ENCODE measurements around the gene SLCO4A1.

SLCO4A1 gene

GRCh38 chr20:62663145-62664018, 21.1 kb downstream of the SLCO4A1 start:
- Histone ChIP-seq H3K27ac (ENCODE audit: low read depth, low read length) (no peak overlapping the region), H3K9ac (ENCODE audit: low read length) (no peak overlapping the region)

GRCh38 chr20:62664019-62664971, 22.0 kb downstream of the SLCO4A1 start:
- H3K27me3 ChIP-seq (ENCODE audit: control insufficient read depth, insufficient read depth, low read length): no peaks in the 10 kb centered on the region
- no peak overlapping the region for H3K9ac ChIP-seq (ENCODE audit: low read length)
- H3K36me3 ChIP-seq (ENCODE audit: control insufficient read depth, insufficient read depth, low read length): no peaks in the 10 kb centered on the region
- H3K27ac ChIP-seq (ENCODE audit: low read depth, low read length): no peak overlapping the region
- H3K4me3 ChIP-seq (ENCODE audit: low read depth, low read length): no peak overlapping the region
- H3K4me1 ChIP-seq (ENCODE audit: control insufficient read depth, insufficient read depth, low read length): peaks cover 8% of the 10 kb centered on the region; the same call in 1 of the 2 replicates
- no peaks in the 10 kb centered on the region for H3K9me3 ChIP-seq (ENCODE audit: control insufficient read depth, insufficient read depth, low read depth, low read length)

More at GRCh38 chr20:62663145-62664018, 21.1 kb downstream of the SLCO4A1 start:
- H3K9me3 ChIP-seq (ENCODE audit: control insufficient read depth, insufficient read depth, low read depth, low read length): no peaks in the 10 kb centered on the region
- H3K4me3 ChIP-seq (ENCODE audit: low read depth, low read length): no peak overlapping the region
- no peaks in the 10 kb centered on the region for H3K36me3 ChIP-seq (ENCODE audit: control insufficient read depth, insufficient read depth, low read length)
- H3K4me1 ChIP-seq (ENCODE audit: control insufficient read depth, insufficient read depth, low read length): peaks cover 8% of the 10 kb centered on the region; the same call in 1 of the 2 replicates
- no peaks in the 10 kb centered on the region for H3K27me3 ChIP-seq (ENCODE audit: control insufficient read depth, insufficient read depth, low read length)

GRCh38 chr20:62665153-62665754, 23.0 kb downstream of the SLCO4A1 start:
- H3K4me3 ChIP-seq (ENCODE audit: low read depth, low read length): no peak overlapping the region
- no peaks in the 10 kb centered on the region for H3K27me3 ChIP-seq (ENCODE audit: control insufficient read depth, insufficient read depth, low read length)
- H3K36me3 ChIP-seq (ENCODE audit: control insufficient read depth, insufficient read depth, low read length): no peaks in the 10 kb centered on the region
- no peak overlapping the region for H3K9ac ChIP-seq (ENCODE audit: low read length)
- H3K4me1 ChIP-seq (ENCODE audit: control insufficient read depth, insufficient read depth, low read length): peaks cover 8% of the 10 kb centered on the region; the same call in 1 of the 2 replicates
- no peak overlapping the region for H3K27ac ChIP-seq (ENCODE audit: low read depth, low read length)
- H3K9me3 ChIP-seq (ENCODE audit: control insufficient read depth, insufficient read depth, low read depth, low read length): no peaks in the 10 kb centered on the region

GRCh38 chr20:62665826-62666735, 23.8 kb downstream of the SLCO4A1 start:
- Histone ChIP-seq H3K4me3 (ENCODE audit: low read depth, low read length) (no peak overlapping the region), H3K36me3 (ENCODE audit: control insufficient read depth, insufficient read depth, low read length) (no peaks in the 10 kb centered on the region), H3K27me3 (ENCODE audit: control insufficient read depth, insufficient read depth, low read length) (no peaks in the 10 kb centered on the region), H3K27ac (ENCODE audit: low read depth, low read length) (no peak overlapping the region), H3K4me1 (ENCODE audit: control insufficient read depth, insufficient read depth, low read length) (peaks cover 8% of the 10 kb centered on the region; the same call in 1 of the 2 replicates), H3K9ac (ENCODE audit: low read length) (no peak overlapping the region), H3K9me3 (ENCODE audit: control insufficient read depth, insufficient read depth, low read depth, low read length) (no peaks in the 10 kb centered on the region)

GRCh38 chr20:62666736-62667529, 24.6 kb downstream of the SLCO4A1 start:
- Histone ChIP-seq H3K4me1 (ENCODE audit: control insufficient read depth, insufficient read depth, low read length) (peaks cover 8% of the 10 kb centered on the region; the same call in 1 of the 2 replicates), H3K27me3 (ENCODE audit: control insufficient read depth, insufficient read depth, low read length) (no peaks in the 10 kb centered on the region), H3K9me3 (ENCODE audit: control insufficient read depth, insufficient read depth, low read depth, low read length) (no peaks in the 10 kb centered on the region), H3K36me3 (ENCODE audit: control insufficient read depth, insufficient read depth, low read length) (no peaks in the 10 kb centered on the region), H3K27ac (ENCODE audit: low read depth, low read length) (no peak overlapping the region), H3K9ac (ENCODE audit: low read length) (no peak overlapping the region), H3K4me3 (ENCODE audit: low read depth, low read length) (no peak overlapping the region)

- H3K9ac ChIP-seq (ENCODE audit: low read length): no peak overlapping the region
Measured at GRCh38 chr20:62667530-62668440, 25.5 kb downstream of the SLCO4A1 start.

GRCh38 chr20:62668441-62669027, 26.2 kb downstream of the SLCO4A1 start:
- H3K36me3 ChIP-seq (ENCODE audit: control insufficient read depth, insufficient read depth, low read length): no peaks in the 10 kb centered on the region
- H3K9ac ChIP-seq (ENCODE audit: low read length): no peak overlapping the region
- H3K27me3 ChIP-seq (ENCODE audit: control insufficient read depth, insufficient read depth, low read length): no peaks in the 10 kb centered on the region
- peaks cover under 1% of the 10 kb centered on the region; the same call in 1 of the 2 replicates for H3K4me1 ChIP-seq (ENCODE audit: control insufficient read depth, insufficient read depth, low read length)
- H3K27ac ChIP-seq (ENCODE audit: low read depth, low read length): no peak overlapping the region
- H3K9me3 ChIP-seq (ENCODE audit: control insufficient read depth, insufficient read depth, low read depth, low read length): no peaks in the 10 kb centered on the region
- H3K4me3 ChIP-seq (ENCODE audit: low read depth, low read length): no peak overlapping the region

More at GRCh38 chr20:62667530-62668440, 25.5 kb downstream of the SLCO4A1 start:
- no peaks in the 10 kb centered on the region for H3K9me3 ChIP-seq (ENCODE audit: control insufficient read depth, insufficient read depth, low read depth, low read length)
- H3K36me3 ChIP-seq (ENCODE audit: control insufficient read depth, insufficient read depth, low read length): no peaks in the 10 kb centered on the region
- no peaks in the 10 kb centered on the region for H3K27me3 ChIP-seq (ENCODE audit: control insufficient read depth, insufficient read depth, low read length)
- H3K27ac ChIP-seq (ENCODE audit: low read depth, low read length): no peak overlapping the region
- H3K4me1 ChIP-seq (ENCODE audit: control insufficient read depth, insufficient read depth, low read length): peaks cover 8% of the 10 kb centered on the region; the same call in 1 of the 2 replicates
- H3K4me3 ChIP-seq (ENCODE audit: low read depth, low read length): no peak overlapping the region

GRCh38 chr20:62669249-62669648, 26.9 kb downstream of the SLCO4A1 start:
- H3K9me3 ChIP-seq (ENCODE audit: control insufficient read depth, insufficient read depth, low read depth, low read length): no peaks in the 10 kb centered on the region
- H3K4me3 ChIP-seq (ENCODE audit: low read depth, low read length): no peak overlapping the region
- H3K9ac ChIP-seq (ENCODE audit: low read length): no peak overlapping the region
- H3K27ac ChIP-seq (ENCODE audit: low read depth, low read length): no peak overlapping the region
- no peaks in the 10 kb centered on the region for H3K4me1 ChIP-seq (ENCODE audit: control insufficient read depth, insufficient read depth, low read length)
- H3K27me3 ChIP-seq (ENCODE audit: control insufficient read depth, insufficient read depth, low read length): no peaks in the 10 kb centered on the region
- H3K36me3 ChIP-seq (ENCODE audit: control insufficient read depth, insufficient read depth, low read length): no peaks in the 10 kb centered on the region

All from HUES6 (cell line).